A549 (cell line): Measurements from ENCODE around the gene ZSCAN2. TPM values are rescaled to one million over a fixed set of nuclear protein-coding genes. Genes with fewer than 3 reads are reported as not detected.

Source experiments
- ATAC-seq, 2 experiments: fragments of 200-7000 bp in 1 of 2; fragments of >200 bp in 1 of 2; cut with Nextera tagmentation in 1 of 2; cut with Tn5 transposase in 1 of 2; 3 replicates each; pipeline versions ENCODE4 v1.8.0 to v1.9.1; 2018 to 2020; ENCODE audit warnings: mild to moderate bottlenecking in 1 of 2, moderate library complexity in 1 of 2
- CTCF ChIA-PET: fragments of 300-600 bp; sonication (Branson Sonifier 250); formaldehyde crosslinking; extraction: SDS; loops from one replicate; lab custom pipeline; 2021; ENCODE audit warnings: antibody characterized with exemption, inconsistent platforms; lab: Yijun Ruan, JAX
- POLR2A ChIA-PET: fragments of 350-600 bp; formaldehyde crosslinking; extraction: SDS; loops from one replicate; lab custom pipeline; 2021; ENCODE audit warnings: antibody characterized with exemption, inconsistent platforms; lab: Yijun Ruan, JAX
- DNase-seq, 2 experiments: peaks; one replicate each; pipeline versions ENCODE4 v3.0.0 to v3.0.0-alpha.2; 2011 to 2016; ENCODE audit warnings: low read depth in 1 of 2, low spot score in 1 of 2
- FAIRE-seq: peaks from 2 replicates; lab custom pipeline; 2011; peaks lifted over from hg19 to GRCh38; lab: Jason Lieb, UNC
- H3K27ac ChIP-seq, 2 experiments: fragments of >200 bp; sonication (Bioruptor Twin); formaldehyde crosslinking; 3 replicates each; pipeline ENCODE4 v1.5.1; 2016 to 2017
- H3K4me1 ChIP-seq: fragments of >200 bp; sonication (Bioruptor Twin); formaldehyde crosslinking; 3 replicates; pipeline ENCODE4 v1.6.1; 2016
- H3K4me2 ChIP-seq: fragments of >200 bp; sonication (Bioruptor Twin); formaldehyde crosslinking; 3 replicates; pipeline ENCODE4 v1.6.1; 2016
- H3K4me3 ChIP-seq: fragments of >200 bp; sonication (Bioruptor Twin); formaldehyde crosslinking; 3 replicates; pipeline ENCODE4 v1.5.1; 2016
- H3K9me3 ChIP-seq: fragments of >200 bp; sonication (Bioruptor Twin); formaldehyde crosslinking; 3 replicates; pipeline ENCODE4 v1.6.1; 2016
- CBX2 ChIP-seq: fragments of 200-600 bp; sonication (generic); IDR thresholded peaks from 2 replicates; pipeline ENCODE4 v1.6.1; 2016; ENCODE audit warnings: low read depth, mild to moderate bottlenecking, borderline replicate concordance
- CEBPB ChIP-seq, 2 experiments: fragments of >200 bp in 1 of 2; sonication (Bioruptor Twin) in 1 of 2; formaldehyde crosslinking in 1 of 2; IDR thresholded peaks; 2 replicates each; pipeline ENCODE4 v1.6.1; 2012 to 2016
- CHD2 ChIP-seq: fragments of 150-350 bp; IDR thresholded peaks from 2 replicates; pipeline ENCODE4 v1.6.1; 2014; ENCODE audit warnings: low read length; ENCODE audit not compliant: partially characterized antibody
- CHD4 ChIP-seq: fragments of 200-600 bp; sonication (generic); IDR thresholded peaks from 2 replicates; pipeline ENCODE4 v1.6.1; 2016; ENCODE audit warnings: antibody characterized with exemption, mild to moderate bottlenecking, borderline replicate concordance
- EP300 ChIP-seq, 2 experiments: fragments of >200 bp; sonication (Bioruptor Twin); formaldehyde crosslinking; IDR thresholded peaks; 2 replicates in 1 of 2; 3 replicates in 1 of 2; pipeline ENCODE4 v1.6.1; 2016 to 2017
- ESRRA ChIP-seq: fragments of 150-350 bp; IDR thresholded peaks from 2 replicates; pipeline ENCODE4 v1.6.1; 2014; ENCODE audit warnings: mild to moderate bottlenecking, low read length, borderline replicate concordance
- FOSL2 ChIP-seq, 2 experiments: fragments of 450-650 bp in 1 of 2; fragments of >200 bp in 1 of 2; sonication (Bioruptor Twin) in 1 of 2; formaldehyde crosslinking; IDR thresholded peaks; 2 replicates each; pipeline versions ENCODE4 v1.5.0 to v1.6.1; 2016 to 2020; ENCODE audit warnings: mild to moderate bottlenecking in 1 of 2, moderate library complexity in 1 of 2
- FOXS1 ChIP-seq: fragments of 250-450 bp; sonication (Bioruptor Pico); IDR thresholded peaks from 2 replicates; pipeline ENCODE4 v1.5.0; 2020; ENCODE audit warnings: mild to moderate bottlenecking, moderate library complexity
- GATA3 ChIP-seq: IDR thresholded peaks from 2 replicates; pipeline ENCODE4 v1.6.1; 2012; ENCODE audit warnings: borderline replicate concordance
- HDAC2 ChIP-seq: fragments of 200-600 bp; sonication (generic); IDR thresholded peaks from 2 replicates; pipeline ENCODE4 v1.6.1; 2016
- HOXA7 ChIP-seq: fragments of 250-450 bp; sonication (Bioruptor Pico); IDR thresholded peaks from 2 replicates; pipeline ENCODE4 v1.5.0; 2020; ENCODE audit warnings: mild to moderate bottlenecking, moderate library complexity
- JUNB ChIP-seq: fragments of >200 bp; sonication (Bioruptor Twin); formaldehyde crosslinking; IDR thresholded peaks from 2 replicates; pipeline ENCODE4 v1.6.1; 2016
- KDM5A ChIP-seq: fragments of 200-600 bp; sonication (generic); IDR thresholded peaks from 2 replicates; pipeline ENCODE4 v1.6.1; 2016; ENCODE audit warnings: antibody characterized with exemption, mild to moderate bottlenecking
- MAZ ChIP-seq: fragments of 150-350 bp; IDR thresholded peaks from 2 replicates; pipeline ENCODE4 v1.6.1; 2014; ENCODE audit warnings: antibody characterized with exemption, low read depth, low read length, borderline replicate concordance
- MYC ChIP-seq: IDR thresholded peaks from 2 replicates; pipeline ENCODE4 v1.6.1; 2012; ENCODE audit warnings: mild to moderate bottlenecking, inconsistent platforms, low read length, improper control_type of control experiment, borderline replicate concordance
- NFE2L2 ChIP-seq: fragments of 150-350 bp; conservative IDR thresholded peaks from 2 replicates; pipeline ENCODE4 v1.6.1; 2014; ENCODE audit warnings: low read length
- NPAS2 ChIP-seq: fragments of 250-450 bp; sonication (Bioruptor Pico); IDR thresholded peaks from 2 replicates; pipeline ENCODE4 v1.8.0; 2022; ENCODE audit warnings: mild to moderate bottlenecking, moderate library complexity, borderline replicate concordance
- NR3C1 ChIP-seq: fragments of >200 bp; sonication (Bioruptor Twin); formaldehyde crosslinking; IDR thresholded peaks from 3 replicates; pipeline ENCODE4 v1.6.1; 2017
- PHF8 ChIP-seq: fragments of 200-600 bp; sonication (generic); IDR thresholded peaks from 2 replicates; pipeline ENCODE4 v1.6.1; 2016; ENCODE audit warnings: low read depth, mild to moderate bottlenecking, antibody characterized with exemption, moderate library complexity, borderline replicate concordance
- POLR2AphosphoS2 ChIP-seq: conservative IDR thresholded peaks from 2 replicates; pipeline ENCODE4 v1.6.1; 2012; ENCODE audit warnings: low read length, improper control_type of control experiment, inconsistent platforms
- RCOR1 ChIP-seq: fragments of 150-350 bp; IDR thresholded peaks from 2 replicates; pipeline ENCODE4 v1.6.1; 2014; ENCODE audit warnings: antibody characterized with exemption, low read length, low read depth
- RFX5 ChIP-seq: fragments of 450-650 bp; IDR thresholded peaks from 2 replicates; pipeline ENCODE4 v1.7.1; 2014; ENCODE audit warnings: antibody characterized with exemption, mild to moderate bottlenecking, moderate library complexity
- RNF2 ChIP-seq: fragments of 200-600 bp; sonication (generic); IDR thresholded peaks from 2 replicates; pipeline ENCODE4 v1.6.1; 2016; ENCODE audit warnings: low read depth, mild to moderate bottlenecking, antibody characterized with exemption, moderate library complexity, borderline replicate concordance
- SMC3 ChIP-seq: fragments of >200 bp; sonication (Bioruptor Twin); formaldehyde crosslinking; IDR thresholded peaks from 3 replicates; pipeline ENCODE4 v1.6.1; 2018; ENCODE audit warnings: inconsistent platforms
- SREBF2 ChIP-seq: fragments of 450-650 bp; IDR thresholded peaks from 2 replicates; pipeline ENCODE4 v1.6.1; 2014; ENCODE audit warnings: mild to moderate bottlenecking, moderate library complexity
- TFCP2L1 ChIP-seq: fragments of 250-450 bp; sonication (Bioruptor Pico); IDR thresholded peaks from 2 replicates; pipeline ENCODE4 v1.5.0; 2021; ENCODE audit warnings: mild to moderate bottlenecking
- TP53 ChIP-seq: fragments of 250-450 bp; sonication (Bioruptor Pico); IDR thresholded peaks from 2 replicates; pipeline ENCODE4 v1.5.0; 2021; ENCODE audit warnings: mild to moderate bottlenecking, moderate library complexity
- ZC3H11A ChIP-seq: fragments of 450-650 bp; IDR thresholded peaks from 2 replicates; pipeline ENCODE4 v1.6.1; 2014; ENCODE audit warnings: antibody characterized with exemption, mild to moderate bottlenecking
- ZNF302 ChIP-seq: fragments of 250-450 bp; sonication (Bioruptor Pico); IDR thresholded peaks from 2 replicates; pipeline ENCODE4 v1.9.0; 2021; ENCODE audit warnings: inconsistent platforms, mild to moderate bottlenecking, moderate library complexity
- ZSCAN20 ChIP-seq: fragments of 250-450 bp; sonication (Bioruptor Pico); IDR thresholded peaks from 2 replicates; pipeline ENCODE4 v1.8.0; 2022; ENCODE audit warnings: mild to moderate bottlenecking, moderate library complexity
- WGBS: methylation state at CpG from one replicate; pipeline ENCODE4 v1.1.6; 2017; ENCODE audit errors: missing lambda C conversion rate; 5-methylcytosine and 5-hydroxymethylcytosine counted together
- polyA plus RNA-seq, 4 experiments: library from polyadenylated mRNA; depleted of rRNA in 3 of 4; stranded (reverse); fragments of >200 nt; fragmentation: RNase III in 1 of 4; extraction: RNeasy Plus Mini Kit Qiagen cat#74134 plus additional on column Dnase treatment in 1 of 4; gene quantifications; 2 replicates in 3 of 4; 3 replicates in 1 of 4; pipeline ENCODE4 v1.2.3, GENCODE V29; 2011 to 2017
- TF ChIP-seq, protein P1 (sequence below): IDR thresholded peaks from 2 replicates; pipeline ENCODE4 v1.6.1; 2012; ENCODE audit warnings: low read depth, borderline replicate concordance
- TF ChIP-seq, protein P2 (sequence below): fragments of >200 bp; sonication (Bioruptor Twin); formaldehyde crosslinking; IDR thresholded peaks from 3 replicates; pipeline ENCODE4 v1.5.1; 2016
- TF ChIP-seq, protein P3 (sequence below): fragments of 250-450 bp; sonication (Bioruptor Pico); IDR thresholded peaks from 2 replicates; pipeline ENCODE4 v1.5.0; 2021; ENCODE audit warnings: mild to moderate bottlenecking, moderate library complexity, borderline replicate concordance
- TF ChIP-seq, protein P4 (sequence below): fragments of >200 bp; sonication (Bioruptor Twin); formaldehyde crosslinking; IDR thresholded peaks from 2 replicates; pipeline ENCODE4 v1.6.1; 2016
- TF ChIP-seq, protein P5 (sequence below): fragments of >200 bp; sonication (Bioruptor Twin); formaldehyde crosslinking; IDR thresholded peaks from 3 replicates; pipeline ENCODE4 v1.6.1; 2016

The ZSCAN2 gene
- polyA plus RNA-seq, 2 of the 4 experiments (the other 2 are of a cell fraction) = 16.5 to 17.5 TPM

DNA sequence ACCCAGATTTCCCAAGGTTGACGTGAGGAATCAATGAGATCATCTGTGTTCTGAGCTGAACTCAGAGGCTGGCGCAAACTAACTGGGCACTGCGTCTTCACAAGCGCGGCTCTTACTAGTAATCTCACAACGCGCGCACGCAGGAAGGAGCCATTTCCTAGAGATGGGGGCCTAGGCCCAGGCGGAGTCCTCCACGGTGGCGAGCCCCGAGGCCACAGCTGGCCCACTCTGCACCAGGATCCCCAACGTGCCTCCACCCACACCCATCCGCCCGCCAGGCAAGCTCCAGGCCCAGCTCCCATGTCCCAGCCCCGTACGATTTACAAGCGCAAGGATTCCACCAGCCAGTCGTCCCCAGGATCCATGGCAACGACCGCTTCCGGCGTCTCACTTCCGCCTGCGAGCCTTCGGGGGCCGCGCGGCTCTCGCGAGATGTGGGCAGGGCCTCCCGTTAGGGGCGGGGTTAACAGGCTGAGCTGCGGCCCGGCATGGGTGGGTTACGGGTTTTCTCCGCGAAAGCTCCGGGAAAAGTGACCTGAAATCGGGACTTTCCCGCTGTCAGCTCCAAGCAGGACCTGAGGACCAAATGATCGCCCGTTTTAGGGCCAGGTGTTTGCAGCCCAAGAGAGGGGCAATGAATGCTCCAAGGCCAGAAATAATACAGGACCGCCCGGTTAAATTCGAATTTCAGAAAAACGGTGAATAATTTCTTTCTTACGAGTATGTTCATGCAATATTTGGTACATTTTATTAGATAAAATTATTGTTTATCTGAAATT lies 53.3 kb downstream of the ZSCAN2 start, which contains the start of gene WDR73:
Gene WDR73 (minus strand): TSS at position 374 of the 779 bp plus-strand sequence. CDS start 9 bp downstream, at position 365.
- under 1% methylated on average over 38 of the region's 49 CpGs for WGBS
- DNase-seq (peak; percentile 91 to 96), FAIRE-seq (no peak), ATAC-seq (peak; percentile 77 to 86)
- peaks cover 46% of the 10 kb centered on the region for H3K4me1 ChIP-seq
- ChIA-PET CTCF (interaction anchor here (0.5 to 8.6 kb wide), 31 partner anchors 8 to 515 kb away, joined by 3 to 85 read pairs (median 3); no protein-coding TSS in a partner anchor), POLR2A (interaction anchor here (0.6 to 2.1 kb wide), 13 partner anchors 9 to 274 kb away, joined by 3 to 15 read pairs (median 6); partner anchors contain the start of genes SEC11A and ZSCAN2)
- peak within 1 kb of the TSS; percentile 86 for H3K4me2 ChIP-seq
- H3K9me3 ChIP-seq = no peaks in the 10 kb centered on the region
- peak within 1 kb of the TSS; percentile 73 for H3K4me3 ChIP-seq
- peak within 1 kb of the TSS; percentile 90 to 95 for H3K27ac ChIP-seq
- no peak for TF ChIP-seq RCOR1
- TF ChIP-seq GATA3 = peak; percentile 54; the same call in 1 of the 2 replicates
- no peak; a peak in 1 of 4 replicates for TF ChIP-seq CEBPB (IDR thresholded peaks at IDR 0.05)
- TF ChIP-seq NPAS2 (CRISPR knock-in tag) = no peak
- peak; percentile 83 for TF ChIP-seq PHF8
- no peak for TF ChIP-seq FOSL2 (IDR thresholded peaks at IDR 0.05)
- no peak for TF ChIP-seq FOSL2 (CRISPR knock-in tag; IDR thresholded peaks at IDR 0.05)
- no peak for TF ChIP-seq RNF2
- TF ChIP-seq RFX5 = no peak
- TF ChIP-seq POLR2AphosphoS2 = no peak
- TF ChIP-seq MYC = no peak
- no peak for TF ChIP-seq SREBF2
- no peak for TF ChIP-seq NR3C1
- TF ChIP-seq, protein P1, sequence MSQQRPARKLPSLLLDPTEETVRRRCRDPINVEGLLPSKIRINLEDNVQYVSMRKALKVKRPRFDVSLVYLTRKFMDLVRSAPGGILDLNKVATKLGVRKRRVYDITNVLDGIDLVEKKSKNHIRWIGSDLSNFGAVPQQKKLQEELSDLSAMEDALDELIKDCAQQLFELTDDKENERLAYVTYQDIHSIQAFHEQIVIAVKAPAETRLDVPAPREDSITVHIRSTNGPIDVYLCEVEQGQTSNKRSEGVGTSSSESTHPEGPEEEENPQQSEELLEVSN = peak; percentile 24; the same call in 1 of the 2 replicates
- TF ChIP-seq CHD2 = peak; percentile 99
- TF ChIP-seq ZSCAN20 (CRISPR knock-in tag) = no peak
- no peak for TF ChIP-seq EP300 (IDR thresholded peaks at IDR 0.05)
- TF ChIP-seq TFCP2L1 (CRISPR knock-in tag) = 0 out of 2 replicates have a peak, but pooled peaks have one; percentile 39
- TF ChIP-seq, protein P2, sequence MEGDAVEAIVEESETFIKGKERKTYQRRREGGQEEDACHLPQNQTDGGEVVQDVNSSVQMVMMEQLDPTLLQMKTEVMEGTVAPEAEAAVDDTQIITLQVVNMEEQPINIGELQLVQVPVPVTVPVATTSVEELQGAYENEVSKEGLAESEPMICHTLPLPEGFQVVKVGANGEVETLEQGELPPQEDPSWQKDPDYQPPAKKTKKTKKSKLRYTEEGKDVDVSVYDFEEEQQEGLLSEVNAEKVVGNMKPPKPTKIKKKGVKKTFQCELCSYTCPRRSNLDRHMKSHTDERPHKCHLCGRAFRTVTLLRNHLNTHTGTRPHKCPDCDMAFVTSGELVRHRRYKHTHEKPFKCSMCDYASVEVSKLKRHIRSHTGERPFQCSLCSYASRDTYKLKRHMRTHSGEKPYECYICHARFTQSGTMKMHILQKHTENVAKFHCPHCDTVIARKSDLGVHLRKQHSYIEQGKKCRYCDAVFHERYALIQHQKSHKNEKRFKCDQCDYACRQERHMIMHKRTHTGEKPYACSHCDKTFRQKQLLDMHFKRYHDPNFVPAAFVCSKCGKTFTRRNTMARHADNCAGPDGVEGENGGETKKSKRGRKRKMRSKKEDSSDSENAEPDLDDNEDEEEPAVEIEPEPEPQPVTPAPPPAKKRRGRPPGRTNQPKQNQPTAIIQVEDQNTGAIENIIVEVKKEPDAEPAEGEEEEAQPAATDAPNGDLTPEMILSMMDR = no peak
- TF ChIP-seq CHD4 = no peak
- peak; percentile 66 for TF ChIP-seq KDM5A
- no peak for TF ChIP-seq ZC3H11A
- no peak for TF ChIP-seq ZNF302 (CRISPR knock-in tag)
- TF ChIP-seq JUNB = no peak
- TF ChIP-seq HOXA7 (CRISPR knock-in tag) = 0 out of 2 replicates have a peak, but pooled peaks have one; percentile 55
- no peak for TF ChIP-seq ESRRA
- TF ChIP-seq, protein P3, sequence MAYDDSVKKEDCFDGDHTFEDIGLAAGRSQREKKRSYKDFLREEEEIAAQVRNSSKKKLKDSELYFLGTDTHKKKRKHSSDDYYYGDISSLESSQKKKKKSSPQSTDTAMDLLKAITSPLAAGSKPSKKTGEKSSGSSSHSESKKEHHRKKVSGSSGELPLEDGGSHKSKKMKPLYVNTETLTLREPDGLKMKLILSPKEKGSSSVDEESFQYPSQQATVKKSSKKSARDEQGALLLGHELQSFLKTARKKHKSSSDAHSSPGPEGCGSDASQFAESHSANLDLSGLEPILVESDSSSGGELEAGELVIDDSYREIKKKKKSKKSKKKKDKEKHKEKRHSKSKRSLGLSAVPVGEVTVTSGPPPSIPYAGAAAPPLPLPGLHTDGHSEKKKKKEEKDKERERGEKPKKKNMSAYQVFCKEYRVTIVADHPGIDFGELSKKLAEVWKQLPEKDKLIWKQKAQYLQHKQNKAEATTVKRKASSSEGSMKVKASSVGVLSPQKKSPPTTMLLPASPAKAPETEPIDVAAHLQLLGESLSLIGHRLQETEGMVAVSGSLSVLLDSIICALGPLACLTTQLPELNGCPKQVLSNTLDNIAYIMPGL (CRISPR knock-in tag) = no peak
- TF ChIP-seq MAZ = no peak
- no peak for TF ChIP-seq SMC3
- TF ChIP-seq, protein P4, sequence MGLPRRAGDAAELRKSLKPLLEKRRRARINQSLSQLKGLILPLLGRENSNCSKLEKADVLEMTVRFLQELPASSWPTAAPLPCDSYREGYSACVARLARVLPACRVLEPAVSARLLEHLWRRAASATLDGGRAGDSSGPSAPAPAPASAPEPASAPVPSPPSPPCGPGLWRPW = no peak
- TF ChIP-seq FOXS1 (CRISPR knock-in tag) = no peak
- no peak for TF ChIP-seq TP53 (CRISPR knock-in tag)
- TF ChIP-seq CBX2 = no peak
- TF ChIP-seq, protein P5, sequence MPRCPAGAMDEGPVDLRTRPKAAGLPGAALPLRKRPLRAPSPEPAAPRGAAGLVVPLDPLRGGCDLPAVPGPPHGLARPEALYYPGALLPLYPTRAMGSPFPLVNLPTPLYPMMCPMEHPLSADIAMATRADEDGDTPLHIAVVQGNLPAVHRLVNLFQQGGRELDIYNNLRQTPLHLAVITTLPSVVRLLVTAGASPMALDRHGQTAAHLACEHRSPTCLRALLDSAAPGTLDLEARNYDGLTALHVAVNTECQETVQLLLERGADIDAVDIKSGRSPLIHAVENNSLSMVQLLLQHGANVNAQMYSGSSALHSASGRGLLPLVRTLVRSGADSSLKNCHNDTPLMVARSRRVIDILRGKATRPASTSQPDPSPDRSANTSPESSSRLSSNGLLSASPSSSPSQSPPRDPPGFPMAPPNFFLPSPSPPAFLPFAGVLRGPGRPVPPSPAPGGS = peak; percentile 81; the same call in 2 of the 3 replicates
- TF ChIP-seq NFE2L2 = no peak
- no peak for TF ChIP-seq HDAC2
